ENCODE results near the gene OR51D1. TPM values are rescaled to one million over a fixed set of nuclear protein-coding genes. Genes with fewer than 3 reads are reported as not detected.

OR51D1 gene
- total and polyA plus RNA-seq, 4 donors, result not detected

GRCh38 chr11:4647766-4648165, 10.5 kb downstream of the OR51D1 start (continued):
- TF ChIP-seq CTCF (IDR thresholded peaks at IDR 0.05; ENCODE audit: low read depth, low read length, missing input control), result no peak
- TF ChIP-seq TAF1 (conservative IDR thresholded peaks at IDR 0.05), result no peak
- TF ChIP-seq HNF4G (IDR thresholded peaks at IDR 0.05), result no peak
- TF ChIP-seq SP1 (IDR thresholded peaks at IDR 0.05), result no peak
- TF ChIP-seq FOXA1 (IDR thresholded peaks at IDR 0.05), result no peak

GRCh38 chr11:4654635-4655369, 17.5 kb downstream of the OR51D1 start:
- DNase-seq (ENCODE audit: low spot score), result no peak
- H3K36me3 ChIP-seq (ENCODE audit: control insufficient read depth in 4 of 4, insufficient read depth in 3 of 4, low read depth in 1 of 4, low read length in 3 of 4), result no peaks in the 10 kb centered on the region
- H3K9me3 ChIP-seq (ENCODE audit: control insufficient read depth in 4 of 4, low read length in 3 of 4), result peaks cover 0 to 2% (median 0%) of the 10 kb centered on the region in 4 donors
- no peak overlapping the region for H3K4me3 ChIP-seq (ENCODE audit: low read depth in 1 of 3, low read length in 3 of 3)
- WGBS, result 70% methylated on average over 2 of the region's 2 CpGs
- no peaks in the 10 kb centered on the region for H3K4me1 ChIP-seq (ENCODE audit: control insufficient read depth in 4 of 4, insufficient read depth in 4 of 4, low read length in 3 of 4)
- H3K27me3 ChIP-seq (ENCODE audit: control insufficient read depth in 4 of 4, insufficient read depth in 4 of 4, low read length in 3 of 4), result peaks cover 0 to 5% (median 0%) of the 10 kb centered on the region in 4 donors
- H3K9ac ChIP-seq (ENCODE audit: low read depth in 1 of 2, low read length in 2 of 2), result no peak overlapping the region
- H3K27ac ChIP-seq (ENCODE audit: low read depth in 1 of 2, low read length in 2 of 2), result no peak overlapping the region
- no peak for TF ChIP-seq YY1 (IDR thresholded peaks at IDR 0.05)
- TF ChIP-seq CTCF (IDR thresholded peaks at IDR 0.05; ENCODE audit: low read depth, low read length, missing input control), result no peak
- no peak for TF ChIP-seq GABPA (IDR thresholded peaks at IDR 0.05 in 1 of 2, conservative IDR thresholded peaks at IDR 0.05 in 1 of 2)

- no peak for DNase-seq (ENCODE audit: low spot score)
- TF ChIP-seq SP1 (IDR thresholded peaks at IDR 0.05), result no peak
- TF ChIP-seq GABPA (IDR thresholded peaks at IDR 0.05 in 1 of 2, conservative IDR thresholded peaks at IDR 0.05 in 1 of 2), result no peak
- TF ChIP-seq RXRA (IDR thresholded peaks at IDR 0.05), result no peak
- no peak for TF ChIP-seq RAD21 (IDR thresholded peaks at IDR 0.05)
- TF ChIP-seq MAX (IDR thresholded peaks at IDR 0.05), result no peak
- peaks cover 0 to 9% (median 0%) of the 10 kb centered on the region in 4 donors for H3K27me3 ChIP-seq (ENCODE audit: control insufficient read depth in 4 of 4, insufficient read depth in 4 of 4, low read length in 3 of 4)
- no peak overlapping the region for H3K9ac ChIP-seq (ENCODE audit: low read depth in 1 of 2, low read length in 2 of 2)
- no peak overlapping the region for H3K4me3 ChIP-seq (ENCODE audit: low read depth in 1 of 3, low read length in 3 of 3)
- H3K4me1 ChIP-seq (ENCODE audit: control insufficient read depth in 4 of 4, insufficient read depth in 4 of 4, low read length in 3 of 4), result no peaks in the 10 kb centered on the region
- no peaks in the 10 kb centered on the region for H3K9me3 ChIP-seq (ENCODE audit: control insufficient read depth in 4 of 4, low read length in 3 of 4)
- no peak overlapping the region for H3K27ac ChIP-seq (ENCODE audit: low read depth in 1 of 2, low read length in 2 of 2)
- 61% methylated on average over 5 of the region's 5 CpGs for WGBS
- no peaks in the 10 kb centered on the region for H3K36me3 ChIP-seq (ENCODE audit: control insufficient read depth in 4 of 4, insufficient read depth in 3 of 4, low read depth in 1 of 4, low read length in 3 of 4)
Observed at GRCh38 chr11:4658629-4659445, 21.6 kb downstream of the OR51D1 start.
